Uterus (tissue), 2 donors: ENCODE results near the gene TMPRSS6.

Experiments
- POLR2A ChIP-seq, 2 donors: fragments of 450-650 bp; IDR thresholded peaks; one replicate each; pipeline ENCODE4 v1.6.1; 2016; ENCODE audit warnings: antibody characterized with exemption in 2 of 2, mild to moderate bottlenecking in 1 of 2, moderate library complexity in 1 of 2
- TF ChIP-seq, protein P1 (sequence below), 4 experiments: fragments of 200-600 bp in 2 of 4; fragments of 450-650 bp in 2 of 4; sonication (generic) in 2 of 4; IDR thresholded peaks; one replicate each; pipeline ENCODE4 v1.5.1; 2016 to 2019; ENCODE audit warnings: antibody characterized with exemption in 4 of 4, mild to moderate bottlenecking in 2 of 4, moderate library complexity in 1 of 4

DNA sequence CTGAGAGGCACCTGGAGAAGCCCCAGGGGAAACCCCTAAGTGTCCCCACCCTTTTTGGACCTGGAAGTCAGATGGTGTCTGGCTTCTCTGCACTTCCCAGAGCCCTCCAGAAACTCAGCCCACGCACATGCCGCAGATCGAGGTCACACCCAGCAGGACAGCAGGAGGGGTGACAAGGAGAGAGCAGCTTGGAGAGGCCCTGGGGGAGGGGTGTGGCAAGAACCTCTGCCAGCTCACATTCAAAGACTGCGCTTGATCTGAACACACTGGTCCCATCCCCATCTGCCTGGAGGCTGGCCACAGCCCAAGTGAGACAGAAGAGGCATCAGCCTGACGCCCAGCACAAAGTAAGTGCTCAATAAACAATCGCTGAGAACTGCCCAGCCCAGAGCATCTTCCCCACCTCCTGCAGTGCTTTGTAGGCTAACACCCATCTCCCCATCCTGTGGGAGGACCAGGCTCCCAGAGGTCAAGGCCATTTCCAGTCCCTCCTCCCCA lies 21.4 kb downstream of the TMPRSS6 start:
- TF ChIP-seq, protein P1, sequence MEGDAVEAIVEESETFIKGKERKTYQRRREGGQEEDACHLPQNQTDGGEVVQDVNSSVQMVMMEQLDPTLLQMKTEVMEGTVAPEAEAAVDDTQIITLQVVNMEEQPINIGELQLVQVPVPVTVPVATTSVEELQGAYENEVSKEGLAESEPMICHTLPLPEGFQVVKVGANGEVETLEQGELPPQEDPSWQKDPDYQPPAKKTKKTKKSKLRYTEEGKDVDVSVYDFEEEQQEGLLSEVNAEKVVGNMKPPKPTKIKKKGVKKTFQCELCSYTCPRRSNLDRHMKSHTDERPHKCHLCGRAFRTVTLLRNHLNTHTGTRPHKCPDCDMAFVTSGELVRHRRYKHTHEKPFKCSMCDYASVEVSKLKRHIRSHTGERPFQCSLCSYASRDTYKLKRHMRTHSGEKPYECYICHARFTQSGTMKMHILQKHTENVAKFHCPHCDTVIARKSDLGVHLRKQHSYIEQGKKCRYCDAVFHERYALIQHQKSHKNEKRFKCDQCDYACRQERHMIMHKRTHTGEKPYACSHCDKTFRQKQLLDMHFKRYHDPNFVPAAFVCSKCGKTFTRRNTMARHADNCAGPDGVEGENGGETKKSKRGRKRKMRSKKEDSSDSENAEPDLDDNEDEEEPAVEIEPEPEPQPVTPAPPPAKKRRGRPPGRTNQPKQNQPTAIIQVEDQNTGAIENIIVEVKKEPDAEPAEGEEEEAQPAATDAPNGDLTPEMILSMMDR (IDR thresholded peaks at IDR 0.05), result no peak
- TF ChIP-seq POLR2A (IDR thresholded peaks at IDR 0.05), result no peak
